ENCODE results near the gene CDC26.
"Not testable (repeated sequence)": the region's sequence is repeated elsewhere in the genome, so short reads cannot be mapped to it uniquely, and the experiment has no call there.

The CDC26 gene

GRCh38 chr9:113235701-113236255 lies 39.6 kb downstream of the CDC26 start:
- ATAC-seq; DNase-seq (ENCODE audit: low spot score in 2 of 2); H3K4me3 Mint-ChIP-seq; H3K27ac Mint-ChIP-seq; H3K9me3 Mint-ChIP-seq; H3K36me3 Mint-ChIP-seq: not testable (repeated sequence)
- H3K4me1 Mint-ChIP-seq: peaks cover 15% of the 10 kb centered on the region

DNA sequence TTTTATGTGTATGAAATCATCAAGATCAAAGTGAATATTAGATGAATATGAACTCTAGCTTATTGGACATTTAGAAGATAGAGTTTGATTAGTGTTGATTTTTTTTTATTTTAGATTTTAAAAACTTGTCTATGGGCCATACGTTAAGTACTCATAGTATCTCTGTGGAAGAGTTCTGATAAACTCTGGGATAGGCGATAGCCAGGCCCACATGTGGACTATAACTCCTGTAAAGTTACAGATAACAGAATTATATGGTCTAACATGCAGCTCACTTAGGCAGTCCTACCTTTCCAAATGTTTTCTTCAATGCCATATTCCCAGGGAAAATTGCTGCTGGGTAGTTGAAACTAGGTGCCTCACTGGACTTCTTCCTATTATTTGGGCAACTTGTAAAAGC lies 43.7 kb downstream of the CDC26 start:
- H3K27ac Mint-ChIP-seq: peak overlapping the region; percentile 91
- H3K9me3 Mint-ChIP-seq: no peaks in the 10 kb centered on the region
- H3K36me3 Mint-ChIP-seq: no peaks in the 10 kb centered on the region

DNA sequence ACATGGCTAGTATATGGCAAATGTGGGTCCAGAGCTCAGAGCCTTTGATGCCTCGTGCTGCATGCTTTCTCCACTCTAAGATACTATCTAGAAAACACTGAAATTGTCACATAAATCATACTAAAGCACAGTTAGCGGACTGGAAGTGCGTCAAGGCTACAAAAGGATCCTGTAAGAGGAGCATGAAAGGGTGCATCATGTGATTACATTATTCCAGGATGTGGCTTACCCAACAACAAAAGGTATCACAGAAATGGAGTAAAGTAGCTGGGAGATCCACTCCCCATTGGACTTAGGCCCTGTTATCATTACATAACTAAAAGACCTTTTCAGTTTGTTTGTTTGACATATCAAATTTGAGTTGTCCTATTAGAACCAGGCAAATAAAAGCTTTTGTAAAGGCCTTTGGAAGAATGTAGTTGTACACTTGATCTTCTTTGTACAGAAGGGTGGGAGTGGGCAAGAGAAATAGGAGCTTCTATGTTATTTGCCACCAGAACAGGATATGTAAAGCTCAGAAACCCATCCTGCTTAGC lies 47.2 kb downstream of the CDC26 start:
- ATAC-seq: no peak

More for the DNA sequence above, 43.7 kb downstream of the CDC26 start:
- Mint-ChIP-seq H3K4me3 (peak overlapping the region; percentile 29), H3K4me1 (peaks cover 15% of the 10 kb centered on the region)
- DNase-seq (ENCODE audit: low spot score in 2 of 2) (no peak), ATAC-seq (no peak)

DNA sequence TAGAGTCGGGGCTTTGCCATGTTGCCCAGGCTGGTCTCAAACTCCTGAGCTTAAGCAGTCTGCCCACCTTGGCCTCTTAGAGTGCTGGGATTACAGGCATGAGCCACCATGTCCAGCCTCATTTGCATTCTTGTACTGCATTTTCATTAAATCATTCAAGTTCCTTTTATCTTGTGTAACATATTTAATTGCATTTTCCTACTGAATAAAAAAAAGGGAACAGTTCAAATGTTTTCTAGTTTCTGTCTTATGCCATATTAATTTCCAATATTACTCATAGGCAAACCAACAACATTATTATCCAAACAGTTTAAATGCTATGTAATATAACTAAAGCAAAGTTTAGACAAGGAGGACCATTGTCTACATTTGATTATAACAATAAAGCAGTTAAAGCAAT lies 47.9 kb downstream of the CDC26 start:
- Mint-ChIP-seq H3K36me3 (no peaks in the 10 kb centered on the region), H3K27ac (no peak overlapping the region), H3K4me1 (peaks cover 6% of the 10 kb centered on the region), H3K9me3 (no peaks in the 10 kb centered on the region), H3K4me3 (no peak overlapping the region)
- DNase-seq (ENCODE audit: low spot score in 2 of 2) (no peak), ATAC-seq (no peak)

More for the DNA sequence above, 47.2 kb downstream of the CDC26 start:
- DNase-seq (ENCODE audit: low spot score in 2 of 2): no peak
- no peaks in the 10 kb centered on the region for H3K36me3 Mint-ChIP-seq
- no peak overlapping the region for H3K27ac Mint-ChIP-seq
- no peaks in the 10 kb centered on the region for H3K9me3 Mint-ChIP-seq
- peaks cover 12% of the 10 kb centered on the region for H3K4me1 Mint-ChIP-seq
- no peak overlapping the region for H3K4me3 Mint-ChIP-seq

- Mint-ChIP-seq H3K27ac (no peak overlapping the region), H3K4me3 (no peak overlapping the region), H3K36me3 (peaks cover 18% of the 10 kb centered on the region), H3K4me1 (peaks cover 19% of the 10 kb centered on the region), H3K9me3 (no peaks in the 10 kb centered on the region)
- ATAC-seq: no peak
- no peak for DNase-seq (ENCODE audit: low spot score in 2 of 2)
Measured at GRCh38 chr9:113223963-113224362, 51.4 kb downstream of the CDC26 start.

DNA sequence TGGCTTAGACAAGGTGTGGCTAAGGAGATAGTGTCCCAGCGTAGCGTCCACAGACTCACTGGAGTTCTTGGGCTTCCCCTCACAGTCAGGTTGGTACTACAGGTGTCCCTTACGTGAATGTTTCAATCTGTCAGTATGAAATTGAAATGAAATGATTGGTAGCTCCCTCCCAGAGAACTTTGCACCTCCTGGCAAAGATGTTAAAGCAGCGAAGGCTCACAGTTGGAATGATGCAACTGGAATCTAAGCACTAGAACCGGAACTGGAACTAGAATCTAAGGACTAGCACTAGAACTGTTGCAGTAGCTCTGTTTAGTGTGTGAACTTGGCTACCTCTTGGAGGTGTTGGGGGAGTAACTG lies 52.9 kb downstream of the CDC26 start:
- DNase-seq (ENCODE audit: low spot score in 2 of 2) (no peak), ATAC-seq (no peak)
- H3K4me3 Mint-ChIP-seq: peak overlapping the region; percentile 93
- no peaks in the 10 kb centered on the region for H3K9me3 Mint-ChIP-seq
- H3K27ac Mint-ChIP-seq: peak overlapping the region; percentile 95
- peaks cover 19% of the 10 kb centered on the region for H3K4me1 Mint-ChIP-seq
- H3K36me3 Mint-ChIP-seq: peaks cover 30% of the 10 kb centered on the region

DNA sequence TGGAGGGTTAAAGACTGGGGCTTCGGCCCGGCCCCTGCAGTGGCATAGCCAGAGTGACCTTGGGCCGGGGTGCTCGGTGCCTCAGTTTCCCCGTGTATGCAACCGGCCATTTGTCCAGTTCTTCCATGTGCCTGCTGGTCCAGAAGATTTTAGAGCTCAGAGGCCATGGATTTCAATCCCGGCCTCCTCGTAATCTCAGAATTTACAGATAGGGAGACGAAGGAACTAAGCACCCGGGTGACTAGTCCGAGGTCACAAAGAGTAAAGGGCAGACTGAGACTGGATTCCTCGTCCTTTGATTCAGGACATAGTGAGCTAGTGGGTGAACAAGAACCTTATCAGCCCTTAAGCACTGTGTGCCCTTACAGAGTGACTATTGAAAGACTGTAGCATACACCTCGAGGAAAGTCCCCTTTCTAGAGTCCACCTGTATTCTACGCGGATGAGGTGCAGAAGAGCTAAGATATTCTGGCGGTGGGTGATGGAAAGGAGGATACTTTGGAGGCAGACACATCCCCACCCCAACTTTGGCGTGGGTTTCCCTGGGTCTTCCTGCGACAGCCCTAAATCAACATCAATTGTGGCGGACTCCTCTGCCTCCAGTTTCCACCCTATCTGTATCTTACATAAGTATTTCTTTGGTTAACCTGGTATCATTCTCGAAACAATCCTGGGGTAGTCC lies 53.4 kb downstream of the CDC26 start:
- peaks cover 19% of the 10 kb centered on the region for H3K4me1 Mint-ChIP-seq

GRCh38 chr9:113221003-113221799 lies 54.2 kb downstream of the CDC26 start, which contains the start of the genes FKBP15 and SLC31A1:
FKBP15 (minus strand) TSS chr9:113221277; CDS start chr9:113221243, 34 bp downstream.
SLC31A1 (plus strand) TSS chr9:113221544; CDS start chr9:113256149, 34,605 bp downstream.
- DNase-seq (ENCODE audit: low spot score in 2 of 2) (peak; percentile 92 to 97), ATAC-seq (peak; percentile 95)
- H3K4me3 Mint-ChIP-seq: peak within 1 kb of the TSS; percentile 93
- no peaks in the 10 kb centered on the region for H3K9me3 Mint-ChIP-seq
- peak within 1 kb of the TSS; percentile 95 for H3K27ac Mint-ChIP-seq
- peaks cover 19% of the 10 kb centered on the region for H3K4me1 Mint-ChIP-seq
- peaks cover 37% of the 10 kb centered on the region for H3K36me3 Mint-ChIP-seq

More for the DNA sequence above, 53.4 kb downstream of the CDC26 start:
- Mint-ChIP-seq H3K27ac (peak overlapping the region; percentile 95), H3K9me3 (no peaks in the 10 kb centered on the region), H3K36me3 (peaks cover 30% of the 10 kb centered on the region), H3K4me3 (peak overlapping the region; percentile 93)
- ATAC-seq (peak; percentile 4), DNase-seq (ENCODE audit: low spot score in 2 of 2) (no peak)

- peak overlapping the region; percentile 95 for H3K27ac Mint-ChIP-seq
- peak overlapping the region; percentile 93 for H3K4me3 Mint-ChIP-seq
- ATAC-seq (peak; percentile 49), DNase-seq (ENCODE audit: low spot score in 2 of 2) (peak in 1 of 2 donors; percentile 64)
- H3K4me1 Mint-ChIP-seq: peaks cover 19% of the 10 kb centered on the region
- H3K9me3 Mint-ChIP-seq: no peaks in the 10 kb centered on the region
- peaks cover 43% of the 10 kb centered on the region for H3K36me3 Mint-ChIP-seq
Measured at GRCh38 chr9:113220467-113221002, 54.8 kb downstream of the CDC26 start.

- Mint-ChIP-seq H3K27ac (peak overlapping the region; percentile 95), H3K36me3 (peaks cover 49% of the 10 kb centered on the region), H3K4me1 (peaks cover 24% of the 10 kb centered on the region), H3K4me3 (peak overlapping the region; percentile 93), H3K9me3 (no peaks in the 10 kb centered on the region)
- DNase-seq (ENCODE audit: low spot score in 2 of 2): peak; percentile 14 to 60
- ATAC-seq: peak; percentile 81
Measured at GRCh38 chr9:113219969-113220368, 55.4 kb downstream of the CDC26 start.

GRCh38 chr9:113219186-113219936 lies 56.0 kb downstream of the CDC26 start:
- Mint-ChIP-seq H3K9me3 (no peaks in the 10 kb centered on the region), H3K27ac (peak overlapping the region; percentile 95), H3K4me1 (peaks cover 29% of the 10 kb centered on the region), H3K36me3 (peaks cover 53% of the 10 kb centered on the region), H3K4me3 (peak overlapping the region; percentile 93)
- ATAC-seq: no peak
- DNase-seq (ENCODE audit: low spot score in 2 of 2): no peak

Measured in stimulated activated effector memory CD8-positive, alpha-beta T cell treated with anti-CD3 and anti-CD28 coated beads, Interleukin-12 subunit alpha, Interleukin-12 subunit beta, amount 100 ng/mL, for 72 hours (primary cell).